HTERT RPE-1 (cell line): ENCODE measurements around the gene ADAMTS13.

Source experiments
- in situ Hi-C: fragments of 300-500 bp; cut with MboI; formaldehyde crosslinking; loops from 4 replicates; pipeline ENCODE4 v1.14.3; 2020; ENCODE audit warnings: low sequenced_read_pairs

The ADAMTS13 gene

GRCh38 chr9:133470427-133470924 is 48.3 kb downstream of the ADAMTS13 start:
- in situ Hi-C loops, result no loop called here

GRCh38 chr9:133470988-133471387 is 48.8 kb downstream of the ADAMTS13 start:
- in situ Hi-C loops, result no loop called here

GRCh38 chr9:133471551-133472276 is 49.5 kb downstream of the ADAMTS13 start:
- in situ Hi-C loops, result no loop called here

- in situ Hi-C loops, result no loop called here
These were observed 50.1 kb downstream of the ADAMTS13 start for GRCh38 chr9:133472277-133472645.

- in situ Hi-C loops, result no loop called here
These were observed 50.7 kb downstream of the ADAMTS13 start for GRCh38 chr9:133472753-133473378.

GRCh38 chr9:133473743-133474142 is 51.6 kb downstream of the ADAMTS13 start:
- in situ Hi-C loops, result no loop called here

GRCh38 chr9:133474215-133474614 is 52.0 kb downstream of the ADAMTS13 start:
- in situ Hi-C loops, result no loop called here

GRCh38 chr9:133474853-133475252 is 52.7 kb downstream of the ADAMTS13 start:
- in situ Hi-C loops, result no loop called here

- in situ Hi-C loops, result no loop called here
These were observed 53.3 kb downstream of the ADAMTS13 start for GRCh38 chr9:133475292-133476012.

GRCh38 chr9:133476036-133476931 is 54.1 kb downstream of the ADAMTS13 start:
- in situ Hi-C loops, result no loop called here

GRCh38 chr9:133476941-133477340 is 54.8 kb downstream of the ADAMTS13 start:
- in situ Hi-C loops, result no loop called here

- in situ Hi-C loops, result no loop called here
These were observed 55.3 kb downstream of the ADAMTS13 start for GRCh38 chr9:133477461-133477860.

- in situ Hi-C loops, result no loop called here
These were observed 56.1 kb downstream of the ADAMTS13 start for GRCh38 chr9:133477992-133478850.

GRCh38 chr9:133478851-133479711 is 56.9 kb downstream of the ADAMTS13 start, which contains the start of gene SLC2A6:
Gene SLC2A6 (minus strand): TSS chr9:133479099. CDS start chr9:133479059, 40 bp downstream.
- in situ Hi-C loops, result no loop called here

GRCh38 chr9:133483611-133484010 is 61.4 kb downstream of the ADAMTS13 start:
- in situ Hi-C loops, result no loop called here

GRCh38 chr9:133484671-133485437 is 62.7 kb downstream of the ADAMTS13 start:
- in situ Hi-C loops, result no loop called here

GRCh38 chr9:133485531-133486260 is 63.5 kb downstream of the ADAMTS13 start:
- in situ Hi-C loops, result no loop called here
